ENCODE measurements around the gene TMEM144.
A peak's percentile ranks its signal among the peaks of the same experiment; 100 is the strongest.
"Not testable (repeated sequence)": the region's sequence is repeated elsewhere in the genome, so short reads cannot be mapped to it uniquely, and the experiment has no call there.

TMEM144 gene

DNA sequence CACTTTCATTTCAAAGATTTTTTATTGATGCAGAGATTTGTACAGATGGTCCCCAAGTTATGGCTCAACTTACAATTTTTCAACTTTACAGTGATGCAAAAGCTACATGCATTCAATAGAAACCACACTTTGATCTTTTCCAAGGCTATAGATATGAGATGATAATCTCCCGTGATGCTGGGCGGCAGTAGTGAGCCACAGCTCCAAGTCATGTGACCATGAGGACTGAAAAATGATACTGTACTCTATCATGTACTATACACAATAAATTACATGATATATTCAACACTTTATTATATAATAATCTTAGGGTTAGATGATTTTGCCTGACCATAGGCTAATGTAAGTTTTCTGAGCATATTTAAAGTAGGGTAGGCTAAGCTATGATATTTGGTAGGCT is 23.5 kb upstream of the TMEM144 start:
- DNase-seq: no peak
- intact Hi-C loops (cut with DNase I): no loop called here

DNA sequence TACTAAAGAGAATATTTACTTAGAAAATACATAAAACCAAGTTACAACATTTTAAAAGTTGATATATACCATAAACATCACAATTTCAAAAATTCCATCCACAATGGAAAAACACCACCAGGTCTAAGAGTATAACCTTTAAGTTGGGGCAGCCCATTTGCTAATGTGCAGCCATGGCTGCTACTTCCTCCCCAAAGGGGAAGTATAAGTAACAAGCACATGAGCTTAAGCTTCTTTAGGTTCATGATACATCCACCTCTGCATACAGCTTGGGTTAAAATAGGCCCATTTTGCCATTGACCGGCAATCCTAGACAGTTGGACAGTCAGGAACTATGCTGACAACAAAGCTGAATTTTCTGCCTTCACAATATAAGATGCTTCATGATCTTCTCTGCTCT is 20.9 kb upstream of the TMEM144 start:
- intact Hi-C loops (cut with DNase I): no loop called here
- no peak for DNase-seq

DNA sequence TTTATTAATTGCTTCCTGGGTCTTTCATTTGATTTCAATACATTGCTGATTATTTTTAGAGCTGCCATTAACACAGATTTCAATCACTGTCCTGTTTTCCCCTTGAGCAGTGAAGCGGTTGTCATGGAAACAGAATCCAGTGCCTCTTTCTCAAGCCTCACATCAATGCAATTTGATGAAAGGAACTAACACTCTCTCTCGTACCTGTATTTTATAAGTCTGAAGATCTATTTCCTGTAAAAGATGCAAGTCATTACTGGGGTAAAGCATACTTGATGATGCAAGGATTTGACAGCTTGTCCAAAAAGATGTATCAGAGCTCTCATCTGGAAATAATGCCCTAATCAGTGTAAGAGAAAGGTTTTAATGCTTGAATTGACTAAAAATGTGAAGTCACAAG is 19.6 kb upstream of the TMEM144 start:
- DNase-seq: peak in 7 of 42 donors; percentile 29 to 61 (median 45)
- intact Hi-C loops (cut with DNase I): loop anchor here (5.0 kb wide), 2 partner anchors 62 to 482 kb away; partner anchors contain the start of genes C4orf46 and ETFDH

DNA sequence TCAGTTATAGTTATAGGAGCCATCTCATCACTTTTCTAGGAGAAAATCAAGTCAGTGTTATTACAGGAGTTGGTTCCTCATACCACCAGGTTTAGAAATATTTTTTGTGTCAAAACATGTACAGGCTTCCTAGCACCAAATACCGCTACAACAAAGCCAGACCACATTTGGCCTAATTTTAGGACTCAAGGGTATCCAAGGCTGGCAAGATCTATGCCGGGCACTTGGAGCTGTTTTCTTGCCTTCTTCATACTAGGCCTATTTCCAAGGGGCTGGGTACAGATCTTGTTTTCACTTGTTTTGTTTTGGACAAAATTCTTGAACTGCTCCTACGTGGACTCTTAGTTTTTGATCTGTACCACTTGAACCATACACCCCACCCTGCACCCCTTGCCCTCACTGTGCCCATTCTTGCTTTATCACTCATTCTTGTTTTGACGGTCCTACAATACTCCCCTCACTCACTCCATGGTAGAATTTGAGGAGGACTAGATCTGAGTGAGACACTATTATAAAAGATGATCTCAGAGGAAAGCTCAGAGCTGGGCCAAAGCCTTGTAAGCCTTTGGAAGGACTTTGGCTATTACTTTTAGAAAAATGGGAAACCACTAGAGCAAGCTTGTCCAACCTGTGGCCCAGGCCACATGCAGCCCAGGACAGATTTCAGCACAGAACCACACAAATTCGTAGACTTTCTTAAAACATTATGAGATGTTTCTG is 17.7 kb upstream of the TMEM144 start:
- intact Hi-C loops (cut with DNase I): loop anchor here (5.0 kb wide), 2 partner anchors 60 to 480 kb away; partner anchors contain the start of genes C4orf46 and ETFDH
- no peak for DNase-seq

DNA sequence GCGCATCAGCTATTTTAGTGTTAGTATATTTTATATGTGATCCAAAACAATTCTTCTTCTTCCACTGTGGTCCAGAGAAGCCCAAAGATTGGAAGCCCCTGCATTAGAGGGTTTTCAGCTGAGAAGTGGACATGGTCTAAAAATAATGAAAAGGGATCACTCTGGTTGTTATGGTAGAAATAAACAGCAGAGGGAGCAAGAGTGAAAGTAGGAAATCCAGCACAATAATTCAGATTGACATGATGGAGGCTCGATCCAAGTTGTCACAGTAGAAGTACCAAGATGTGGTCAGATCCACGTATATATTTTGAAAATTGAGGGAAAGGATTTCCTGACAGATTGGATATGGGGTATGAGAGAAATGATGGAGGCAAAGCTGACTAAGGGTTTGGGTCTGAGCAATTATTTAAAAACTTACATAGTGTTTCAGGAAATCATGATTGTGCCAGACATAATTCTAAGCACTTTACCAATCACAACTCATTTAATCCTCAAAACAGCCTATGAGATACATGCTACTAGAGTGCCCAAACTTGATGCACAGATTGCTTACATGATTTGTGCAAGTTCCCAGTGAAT is 17.0 kb upstream of the TMEM144 start:
- DNase-seq: peak in 2 of 42 donors; percentile 50 to 69
- intact Hi-C loops (cut with DNase I): loop anchor here (5.0 kb wide), 2 partner anchors 59 to 479 kb away; partner anchors contain the start of genes C4orf46 and ETFDH

DNA sequence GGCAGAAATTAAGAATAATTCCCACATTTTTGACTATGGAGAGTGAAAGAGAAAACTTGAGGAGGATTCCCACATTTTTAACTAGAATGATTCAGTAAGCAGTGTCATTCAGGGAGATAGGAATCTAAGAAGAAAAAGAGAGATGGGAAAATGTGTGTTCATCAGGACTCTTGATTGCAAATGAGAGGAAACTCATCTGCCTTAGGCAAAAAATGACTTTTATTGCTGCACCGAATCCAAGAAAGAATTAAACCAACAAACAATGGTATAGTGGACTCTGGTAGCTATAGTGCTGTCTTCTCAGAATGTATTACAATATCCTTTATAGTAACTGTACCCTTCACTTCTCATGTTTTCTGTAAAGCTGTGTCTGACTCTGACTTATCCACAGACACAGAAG is 15.0 kb upstream of the TMEM144 start:
- DNase-seq: no peak
- intact Hi-C loops (cut with DNase I): no loop called here

DNA sequence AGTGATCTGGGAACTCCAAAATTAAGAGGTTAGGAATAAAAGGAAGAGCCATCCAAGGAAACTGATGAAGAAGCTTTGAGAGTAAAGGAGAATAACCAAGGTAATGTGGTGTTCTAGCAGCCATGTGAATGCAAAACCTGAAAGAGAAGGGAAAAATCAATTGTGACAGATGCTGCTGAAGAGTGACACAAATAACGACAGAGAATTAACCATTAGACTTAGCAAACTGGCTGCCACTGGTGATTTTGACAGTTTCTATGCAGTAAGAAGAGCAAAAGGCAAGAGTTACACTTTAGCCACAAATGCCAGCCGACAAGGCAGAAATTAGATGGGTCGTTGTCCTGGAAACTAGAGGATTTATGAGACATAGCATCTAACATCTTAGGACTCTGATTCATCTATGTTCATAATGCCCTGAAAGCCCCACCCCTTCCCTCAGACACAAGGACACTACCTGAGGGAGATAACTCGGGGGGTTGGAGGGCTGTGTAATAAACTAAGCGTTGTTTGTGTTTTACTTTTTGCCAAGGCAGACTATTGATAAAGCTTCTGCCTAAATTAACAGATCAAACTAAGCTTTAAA is 13.0 kb upstream of the TMEM144 start:
- DNase-seq: no peak
- intact Hi-C loops (cut with DNase I): no loop called here

DNA sequence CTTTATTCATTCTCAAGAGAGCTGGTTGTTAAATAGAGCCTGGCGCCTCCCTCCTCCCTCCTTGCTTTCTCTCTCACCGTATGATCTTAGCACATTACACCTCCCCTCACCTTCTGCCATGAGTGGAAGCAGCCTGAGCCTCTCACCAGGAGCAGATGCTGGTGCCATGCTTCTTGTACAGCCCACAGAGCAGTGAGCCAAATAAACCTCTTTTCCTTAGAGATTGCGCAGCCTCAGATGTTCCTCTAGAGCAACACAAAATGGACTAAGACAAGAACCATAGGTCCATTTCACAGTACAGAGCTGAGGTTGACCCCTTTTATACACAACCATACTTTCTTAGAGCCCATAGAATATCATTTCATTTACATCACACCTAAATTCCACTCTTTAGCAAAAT is 10.1 kb upstream of the TMEM144 start:
- intact Hi-C loops (cut with DNase I): no loop called here
- DNase-seq: no peak

DNA sequence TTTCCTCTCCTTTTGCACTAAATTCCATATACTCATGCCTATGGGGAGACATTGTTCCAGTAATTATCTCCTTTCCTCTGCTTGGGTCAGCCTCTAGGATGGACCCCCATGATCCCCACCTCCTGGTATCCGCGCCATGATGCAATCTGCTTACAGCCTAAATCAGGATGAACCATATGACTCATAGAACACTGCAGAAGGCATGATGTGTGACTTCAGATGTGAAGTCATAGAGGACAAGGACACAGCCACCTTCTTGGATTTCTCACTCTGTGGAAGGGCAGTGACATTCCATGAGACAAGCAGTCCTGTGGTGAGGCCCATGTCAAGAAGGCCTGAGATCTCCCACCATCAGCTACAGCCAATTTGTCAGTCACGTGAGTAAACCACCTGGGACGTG is 9.0 kb upstream of the TMEM144 start:
- no peak for DNase-seq
- intact Hi-C loops (cut with DNase I): no loop called here

DNA sequence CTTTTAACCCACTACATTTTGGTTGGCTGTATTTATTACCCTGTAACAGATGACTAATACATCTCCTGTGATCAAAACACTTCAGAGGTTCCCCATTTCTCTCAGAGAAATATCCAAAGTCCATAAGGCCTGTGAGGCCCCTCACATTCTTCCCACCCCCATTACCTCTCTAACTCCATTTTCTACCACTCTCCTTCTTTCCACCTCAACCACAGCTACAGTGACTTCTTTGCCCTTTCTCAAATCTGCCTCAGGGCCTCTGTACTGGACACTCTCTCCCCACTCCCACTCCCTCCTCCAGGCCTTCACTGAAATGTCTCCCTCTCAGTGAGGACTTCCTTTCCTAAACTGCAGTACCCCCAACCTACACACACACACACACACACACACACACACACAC is 8.4 kb upstream of the TMEM144 start:
- DNase-seq: no peak
- intact Hi-C loops (cut with DNase I): no loop called here

DNA sequence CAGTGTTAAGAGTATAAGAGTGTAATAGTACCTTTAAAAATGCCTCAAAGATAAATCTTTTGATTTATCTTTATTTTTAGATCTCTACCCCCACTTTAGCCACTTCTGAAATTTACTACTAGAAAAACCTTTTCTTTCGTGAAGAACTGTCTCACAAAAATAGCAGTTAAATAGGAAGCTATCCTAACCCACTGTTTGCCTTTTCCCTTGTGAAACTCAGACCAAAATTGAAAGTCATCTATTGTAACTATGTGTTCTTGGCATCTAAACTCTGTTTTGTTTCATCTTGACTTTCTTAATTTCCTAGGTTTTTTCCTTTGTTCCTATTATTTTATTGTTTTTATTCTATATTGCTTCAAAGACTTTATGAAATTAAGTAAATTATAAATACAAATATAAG is 7.8 kb upstream of the TMEM144 start:
- no peak for DNase-seq
- intact Hi-C loops (cut with DNase I): no loop called here

DNA sequence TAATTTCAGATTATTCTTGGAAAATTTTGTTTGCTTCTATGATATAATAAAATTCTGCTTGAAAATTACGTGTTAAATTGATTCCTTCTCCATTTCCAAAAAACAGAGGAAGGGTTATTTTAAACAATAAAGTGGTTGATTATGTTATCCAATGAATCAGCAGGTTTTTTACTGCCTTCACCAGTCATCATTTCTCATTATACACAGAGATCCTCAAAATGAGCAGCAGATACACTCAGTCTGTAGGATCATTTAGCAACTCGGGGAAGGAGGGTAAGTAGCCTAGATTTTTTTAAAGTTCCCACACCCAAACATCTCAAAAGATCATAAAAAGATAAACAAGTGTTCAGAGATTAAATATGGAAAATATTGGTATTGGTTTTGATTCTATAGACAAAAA is 6.8 kb upstream of the TMEM144 start:
- no peak for DNase-seq
- intact Hi-C loops (cut with DNase I): no loop called here

DNA sequence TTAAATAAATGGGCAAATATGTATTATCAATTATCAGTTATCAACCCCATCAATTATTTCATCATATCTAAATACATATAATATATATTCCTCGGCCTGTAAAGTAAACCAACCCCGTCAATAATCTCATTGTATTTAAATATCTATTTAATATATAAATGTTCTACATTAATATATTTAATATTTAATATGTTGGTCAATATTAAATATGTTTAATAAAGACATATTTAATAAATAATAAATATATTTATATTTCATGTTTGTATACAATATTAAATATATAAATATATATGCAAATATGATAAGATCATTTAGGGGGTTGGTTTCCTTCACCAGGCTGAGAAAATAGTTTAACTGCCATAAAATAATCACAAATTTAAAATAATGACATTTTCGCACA is 6.4 kb upstream of the TMEM144 start:
- intact Hi-C loops (cut with DNase I): no loop called here
- DNase-seq: no peak

DNA sequence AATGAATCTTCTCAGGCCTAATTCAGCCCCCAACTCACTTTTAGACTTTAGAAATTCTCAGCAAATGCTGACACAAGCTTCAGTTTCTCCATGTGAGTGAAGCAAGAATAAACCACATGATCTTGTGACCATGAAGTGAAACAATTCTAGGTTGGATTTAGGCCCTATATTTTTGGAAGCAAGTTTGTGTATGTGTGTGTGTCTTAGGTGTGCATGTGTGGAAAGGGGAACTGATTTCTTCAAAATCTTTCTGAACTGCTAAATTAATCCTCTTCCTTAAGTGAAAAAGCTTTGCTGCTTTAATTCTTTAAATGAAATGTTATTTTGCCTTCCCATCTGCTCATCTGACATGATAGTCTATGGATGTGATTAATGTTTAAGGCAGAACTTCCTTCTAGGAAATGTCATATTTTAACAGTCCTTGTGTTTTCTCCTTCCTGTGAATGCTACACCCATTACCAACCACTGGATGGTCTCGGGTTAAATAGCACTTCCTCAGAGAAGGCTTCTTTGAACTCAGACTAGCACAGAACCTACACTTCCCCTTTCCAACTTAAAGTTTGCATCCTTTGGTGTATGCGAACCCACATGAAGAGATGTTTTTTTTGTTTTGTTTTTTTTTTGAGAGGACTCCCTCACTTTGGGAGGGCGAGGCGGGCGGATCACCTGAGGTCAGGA is 1.2 kb upstream of the TMEM144 start:
- DNase-seq: no peak
- intact Hi-C loops (cut with DNase I): no loop called here

DNA sequence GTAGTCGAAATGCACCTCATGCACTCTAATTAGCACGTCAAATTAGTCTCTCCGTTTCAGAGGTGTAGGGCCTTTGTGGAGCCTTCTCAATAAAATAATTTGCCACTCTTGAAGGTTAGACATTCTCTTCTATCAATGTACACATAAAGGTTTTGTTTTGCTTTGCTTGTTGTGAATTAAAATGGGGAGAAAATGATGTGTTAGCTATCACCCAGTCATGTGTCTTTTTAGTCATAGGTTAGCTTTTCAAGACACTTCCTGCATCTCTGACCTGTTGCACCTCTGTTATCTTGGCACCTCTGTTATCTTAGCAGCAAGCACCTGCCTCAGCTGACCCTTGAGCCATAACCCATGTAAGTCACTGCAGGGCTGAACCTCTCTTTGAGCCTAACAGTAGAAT is 936 bp downstream of the TMEM144 start:
- DNase-seq: no peak
- intact Hi-C loops (cut with DNase I): no loop called here

DNA sequence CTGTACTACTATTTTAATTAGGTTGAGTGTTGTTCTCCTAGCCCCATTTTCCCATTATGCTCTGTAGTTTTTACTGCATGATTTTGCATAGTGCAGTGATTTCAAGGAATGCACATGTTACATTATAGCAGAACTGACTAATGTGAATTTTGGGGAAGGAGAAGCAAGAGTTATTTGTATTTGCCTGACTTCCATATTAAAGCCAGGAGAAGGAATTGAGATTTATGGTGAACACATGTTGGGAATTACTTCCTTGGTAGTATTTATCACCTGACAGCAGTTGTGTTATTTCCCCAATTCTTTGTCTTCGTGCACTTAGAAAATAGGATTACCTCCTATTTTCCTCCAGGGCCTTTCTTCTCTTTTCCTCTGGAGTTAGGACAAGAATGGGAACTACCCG is 3.2 kb downstream of the TMEM144 start:
- no peak for DNase-seq
- intact Hi-C loops (cut with DNase I): no loop called here

DNA sequence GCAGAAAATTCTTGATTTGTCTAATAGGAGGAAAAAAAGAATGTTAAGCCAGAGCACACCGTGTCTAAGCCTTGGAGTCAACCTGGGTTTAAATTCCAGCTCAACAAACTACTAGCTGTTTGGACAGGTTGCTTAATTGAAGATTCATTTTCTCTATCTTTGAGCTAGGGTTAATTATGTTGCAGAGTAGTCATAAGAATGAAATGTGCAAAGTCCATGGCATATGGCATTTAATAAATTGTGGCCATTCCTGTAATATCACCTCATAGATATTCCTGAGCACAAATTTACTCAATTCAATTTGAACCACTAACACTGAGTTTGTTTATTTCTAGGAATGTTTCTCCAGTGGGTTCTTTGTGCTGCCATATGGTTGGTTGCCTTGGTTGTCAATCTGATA is 4.6 kb downstream of the TMEM144 start:
- DNase-seq: no peak
- intact Hi-C loops (cut with DNase I): no loop called here

DNA sequence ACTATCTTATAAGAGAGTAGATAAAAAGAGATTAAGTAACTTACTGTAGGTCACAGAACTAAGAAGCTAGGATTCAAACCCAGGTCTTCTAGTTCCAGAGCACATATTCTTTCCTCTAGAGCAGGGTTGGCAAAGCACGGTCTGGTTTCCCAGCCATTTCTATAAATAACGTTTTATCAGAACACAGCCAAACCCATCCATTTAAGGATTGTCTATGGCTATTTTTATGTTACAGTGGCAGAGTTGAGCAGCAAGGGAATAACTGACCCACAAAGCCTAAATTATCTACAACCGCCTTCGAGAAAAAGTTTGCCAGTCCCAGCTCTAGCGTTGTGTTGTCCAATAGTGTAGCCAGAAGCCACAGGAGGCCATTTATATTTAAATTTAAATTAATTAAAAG is 7.5 kb downstream of the TMEM144 start:
- no peak for DNase-seq
- intact Hi-C loops (cut with DNase I): no loop called here

DNA sequence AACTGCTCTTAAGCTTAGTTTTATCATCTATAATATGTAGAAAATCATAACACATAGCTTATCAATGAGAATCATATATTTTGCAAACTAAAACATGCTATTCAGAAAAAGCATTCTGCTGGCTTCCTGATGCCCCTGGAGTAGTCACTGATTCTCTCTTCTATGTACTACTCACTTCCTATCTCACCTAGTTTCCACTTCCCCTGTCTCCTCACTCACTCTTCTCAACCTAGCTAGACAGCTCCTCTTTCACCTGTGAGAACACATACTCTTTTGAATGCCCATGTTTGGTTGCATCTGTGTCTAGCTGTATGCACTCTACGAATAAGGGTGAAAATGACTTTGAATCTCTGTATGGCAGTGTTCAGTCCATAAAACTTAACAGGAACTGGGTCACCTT is 9.3 kb downstream of the TMEM144 start:
- intact Hi-C loops (cut with DNase I): no loop called here

DNA sequence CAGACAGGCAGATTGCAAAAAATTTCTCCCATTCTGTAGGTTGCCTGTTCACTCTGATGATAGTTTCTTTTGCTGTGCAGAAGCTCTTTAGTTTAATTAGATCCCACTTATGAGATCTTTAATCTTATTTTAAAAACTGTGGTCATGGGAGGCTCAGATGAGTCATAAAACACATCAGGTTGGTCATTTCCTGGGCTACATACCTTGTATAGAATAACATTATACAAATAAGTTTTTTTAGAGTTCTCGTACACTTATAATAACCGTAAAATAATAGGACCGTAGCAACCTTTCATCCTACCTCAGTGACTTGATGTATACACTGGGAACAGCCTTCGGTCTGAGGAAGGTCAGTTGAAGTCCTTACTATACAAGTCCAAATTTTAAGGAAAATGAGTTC is 14.0 kb downstream of the TMEM144 start:
- intact Hi-C loops (cut with DNase I); DNase-seq: not testable (repeated sequence)

More for the DNA sequence above, 9.3 kb downstream of the TMEM144 start:
- DNase-seq: no peak

Data from head of caudate nucleus (tissue), 42 donors.